ENCODE data around the gene PRODH. TPM values are rescaled to one million over a fixed set of nuclear protein-coding genes. Genes with fewer than 3 reads are reported as not detected.
"Not testable (repeated sequence)": the region's sequence is repeated elsewhere in the genome, so short reads cannot be mapped to it uniquely, and the experiment has no call there.

The PRODH gene
- total RNA-seq, 1 experiment from 2014 or later: 0.55 TPM

GRCh38 chr22:18884465-18884864, 51.6 kb downstream of the PRODH start:
- DNase-seq (ENCODE audit: low read depth, low spot score); in situ Hi-C loops (cut with HindIII; ENCODE audit: low pct_unique_long_range_greater_than_20kb, low sequenced_read_pairs): not testable (repeated sequence)

- DNase-seq (ENCODE audit: low read depth, low spot score): peak; percentile 0
- in situ Hi-C loops (cut with HindIII; ENCODE audit: low pct_unique_long_range_greater_than_20kb, low sequenced_read_pairs): not testable (repeated sequence)
These were observed 54.8 kb downstream of the PRODH start for GRCh38 chr22:18881260-18881659.

Other genes starting within 250 kb of the PRODH start
- gene DGCR6, start 30.0 kb downstream of the PRODH start, total RNA-seq (2014; rRNA removed; shearing (Covaris generic)): 1.7 and 2.6 TPM in 2 replicates
- gene DGCR2, start 186.1 kb upstream of the PRODH start, total RNA-seq (2014; rRNA removed; shearing (Covaris generic)): 36.9 and 39.6 TPM in 2 replicates
- not detected in 2 replicates for gene TSSK2, start 195.0 kb upstream of the PRODH start, total RNA-seq (2014; rRNA removed; shearing (Covaris generic))
- gene ESS2, start 208.4 kb upstream of the PRODH start, total RNA-seq (2014; rRNA removed; shearing (Covaris generic)): 18.7 and 18.9 TPM in 2 replicates
- gene GSC2, start 214.0 kb upstream of the PRODH start, total RNA-seq (2014; rRNA removed; shearing (Covaris generic)): not detected in 2 replicates
- gene SLC25A1, start 242.4 kb upstream of the PRODH start, total RNA-seq (2014; rRNA removed; shearing (Covaris generic)): 47.6 and 54.8 TPM in 2 replicates